BLaER1 treated with 17β-estradiol and CSF1 and Interleukin-3, amounts not matched to agents 10 nM and 100 nM (cell line): Measurements from ENCODE around the gene TMEM231.
A peak's percentile ranks its signal among the peaks of the same experiment; 100 is the strongest.
"Not testable (repeated sequence)": the region's sequence is repeated elsewhere in the genome, so short reads cannot be mapped to it uniquely, and the experiment has no call there.

Source experiments
- H3K27ac ChIP-seq, 11 experiments: shearing (Covaris generic); formaldehyde crosslinking; 2 replicates each; pipeline ENCODE4 v1.8.1; 2022
- H3K27me3 ChIP-seq, 11 experiments: shearing (Covaris generic); formaldehyde crosslinking; 2 replicates each; pipeline ENCODE4 v1.8.1; 2022
- H3K36me3 ChIP-seq, 11 experiments: shearing (Covaris generic); formaldehyde crosslinking; 2 replicates each; pipeline ENCODE4 v1.8.1; 2022
- H3K4me1 ChIP-seq, 10 experiments: shearing (Covaris generic); formaldehyde crosslinking; 2 replicates each; pipeline ENCODE4 v1.8.1; 2022
- H3K4me2 ChIP-seq, 11 experiments: shearing (Covaris generic); formaldehyde crosslinking; 2 replicates each; pipeline ENCODE4 v1.8.1; 2022
- H3K4me3 ChIP-seq, 10 experiments: shearing (Covaris generic); formaldehyde crosslinking; 2 replicates each; pipeline ENCODE4 v1.8.1; 2022
- H3K9ac ChIP-seq, 11 experiments: shearing (Covaris generic); formaldehyde crosslinking; 2 replicates each; pipeline ENCODE4 v1.8.1; 2022
- H3K9me3 ChIP-seq, 11 experiments: shearing (Covaris generic); formaldehyde crosslinking; replicated peaks in 1 of 11; 2 replicates each; pipeline ENCODE4 v1.8.1; 2022
- H4K20me1 ChIP-seq, 11 experiments: shearing (Covaris generic); formaldehyde crosslinking; 2 replicates each; pipeline ENCODE4 v1.8.1; 2022
- Cebpa-rat ChIP-seq, 11 experiments: shearing (Covaris generic); IDR thresholded peaks; 2 replicates each; pipeline ENCODE4 v1.8.1; 2022

TMEM231 gene

DNA sequence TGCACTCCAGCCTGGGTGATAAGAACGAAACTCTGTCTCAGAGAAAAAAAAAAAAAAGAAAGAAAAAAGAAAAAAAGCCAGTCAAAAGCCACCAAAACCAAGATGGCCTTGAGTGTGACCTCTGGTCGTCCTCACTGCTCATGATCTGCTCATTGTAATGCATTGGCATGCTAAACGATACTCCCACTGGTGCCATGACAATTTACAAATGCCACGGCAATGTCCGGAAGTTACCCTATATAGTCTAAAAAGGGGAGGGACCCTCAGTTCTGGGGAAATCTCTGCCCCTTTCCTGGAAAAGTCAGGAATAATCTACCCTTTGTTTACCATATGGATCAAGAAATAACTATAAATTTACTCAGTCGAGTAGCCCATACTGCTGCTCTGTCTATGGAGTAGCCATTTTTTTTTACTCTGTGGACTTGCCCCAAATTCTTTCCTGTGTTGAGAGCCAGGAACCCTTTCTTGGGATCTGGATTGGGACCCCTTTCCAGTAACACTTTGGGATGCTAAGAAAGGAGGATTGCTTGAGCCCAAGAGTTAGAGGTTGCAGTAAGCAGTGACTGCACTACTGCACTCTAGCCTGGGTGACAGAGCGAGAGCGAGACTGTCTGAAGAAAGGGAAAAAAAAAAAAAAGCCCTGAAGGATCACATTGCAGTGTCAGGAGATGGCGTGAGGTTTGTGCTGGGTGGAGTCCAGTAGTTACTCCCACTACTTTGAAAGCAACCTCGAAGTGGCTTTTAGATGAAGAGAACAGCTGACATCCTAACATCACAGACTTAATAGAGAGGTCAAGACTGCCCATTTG is 3.7 kb upstream of the TMEM231 start:
- no peaks in the 10 kb centered on the region for H3K36me3 ChIP-seq
- H3K4me2 ChIP-seq: no peak overlapping the region
- H3K27ac ChIP-seq: no peak overlapping the region
- peaks cover 0 to 6% (median under 1%) of the 10 kb centered on the region in 11 experiments; a peak in 6 of 22 replicates for H3K27me3 ChIP-seq
- H3K4me3 ChIP-seq: no peak overlapping the region
- H3K9me3 ChIP-seq: no peaks in the 10 kb centered on the region
- H3K4me1 ChIP-seq: peaks cover 12 to 24% (median 15%) of the 10 kb centered on the region in 10 experiments
- no peaks in the 10 kb centered on the region for H4K20me1 ChIP-seq
- no peak overlapping the region for H3K9ac ChIP-seq
- TF ChIP-seq Cebpa-rat (IDR thresholded peaks at IDR 0.05): no peak

DNA sequence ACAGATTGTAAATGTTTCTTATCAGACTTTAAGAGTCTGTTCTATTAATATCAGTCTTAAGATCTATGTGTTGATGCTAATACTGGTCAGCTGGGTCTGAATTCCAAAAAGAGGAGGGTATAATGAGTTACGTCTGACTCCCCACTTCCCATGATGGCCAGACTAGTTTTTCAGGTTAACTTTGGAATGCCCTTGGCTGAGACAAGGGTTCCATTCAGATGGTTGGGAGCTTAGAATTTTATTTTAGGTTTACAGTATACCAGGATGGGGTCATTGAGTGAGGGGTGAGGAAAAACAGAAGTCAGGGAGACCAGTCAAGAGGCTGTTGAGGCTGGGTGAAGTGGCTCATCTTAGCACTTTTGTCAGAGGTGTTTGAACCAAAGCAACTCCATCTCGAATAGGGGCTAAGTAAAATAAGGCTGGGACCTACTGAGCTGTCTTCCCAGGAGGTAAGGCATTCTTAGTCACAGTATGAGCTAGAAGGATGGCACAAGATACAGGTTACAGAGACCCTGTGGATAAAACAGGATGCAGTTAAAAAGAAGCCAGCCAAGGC is 2.9 kb upstream of the TMEM231 start:
- H3K4me3 ChIP-seq: no peak overlapping the region
- H3K27ac ChIP-seq: no peak overlapping the region
- no peaks in the 10 kb centered on the region for H4K20me1 ChIP-seq
- H3K4me1 ChIP-seq: peaks cover 8 to 23% (median 15%) of the 10 kb centered on the region in 10 experiments; a peak in 19 of 20 replicates
- no peak overlapping the region for H3K9ac ChIP-seq
- H3K36me3 ChIP-seq: no peaks in the 10 kb centered on the region
- H3K27me3 ChIP-seq: peaks cover 0 to 14% (median 6%) of the 10 kb centered on the region in 11 experiments; a peak in 7 of 22 replicates
- H3K4me2 ChIP-seq: no peak overlapping the region
- no peaks in the 10 kb centered on the region for H3K9me3 ChIP-seq
- TF ChIP-seq Cebpa-rat (IDR thresholded peaks at IDR 0.05): no peak

DNA sequence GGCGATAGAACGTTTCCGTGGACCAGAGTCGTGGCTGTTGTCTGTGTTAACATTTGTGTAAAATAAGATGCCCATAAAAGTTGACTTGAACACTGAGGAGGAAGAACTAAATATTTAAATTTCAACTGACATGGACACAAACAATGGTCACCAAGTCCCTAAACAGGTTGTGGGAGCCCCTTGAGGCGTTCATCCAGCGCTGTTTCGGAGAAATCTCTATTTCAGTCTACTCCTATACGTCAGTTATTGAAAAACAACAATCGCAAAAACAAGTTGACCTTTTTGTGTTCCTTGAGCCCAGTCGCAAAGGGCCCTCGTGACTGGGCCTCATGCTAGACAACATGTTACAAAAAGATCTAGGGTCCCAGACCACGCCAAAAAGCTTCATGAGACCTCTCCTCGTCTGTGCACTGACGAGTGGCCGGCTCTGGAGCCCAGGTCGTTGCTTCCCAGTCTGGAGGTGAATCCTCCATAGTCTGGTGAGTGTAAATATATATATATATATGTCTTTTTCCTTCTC is 439 bp upstream of the TMEM231 start:
- H3K27ac ChIP-seq: peak overlapping the region in 2 of 11 experiments; percentile 62 to 71; a peak in 2 of 22 replicates

DNA sequence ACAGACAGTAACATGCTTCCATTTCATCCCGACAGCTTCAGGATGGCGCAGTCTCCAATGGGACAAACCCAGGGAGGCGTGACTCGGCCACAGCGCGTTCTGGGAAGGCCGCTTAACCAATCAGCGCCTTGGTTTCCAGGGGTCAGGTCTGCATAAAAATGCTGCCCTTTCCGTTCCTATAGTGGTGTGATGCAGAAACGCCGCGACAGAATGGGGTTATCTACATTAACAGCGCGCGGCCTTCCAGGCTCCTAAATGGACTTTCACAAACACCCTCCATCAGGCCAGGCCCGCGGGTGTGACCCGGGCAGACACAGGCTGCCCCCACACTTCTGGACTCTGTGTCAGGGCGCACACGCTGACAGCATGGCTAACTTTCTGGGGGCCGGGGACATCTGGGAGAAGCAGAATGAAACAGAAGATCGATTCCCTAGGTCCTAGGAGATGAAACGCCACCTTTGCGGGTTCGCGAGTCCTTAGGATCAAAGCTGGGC is 792 bp downstream of the TMEM231 start:
- Histone ChIP-seq H4K20me1 (no peaks in the 10 kb centered on the region), H3K4me3 (peak overlapping the region; percentile 64 to 80 (median 72)), H3K9ac (peak overlapping the region; percentile 46 to 77 (median 73); a peak in 21 of 22 replicates), H3K9me3 (no peaks in the 10 kb centered on the region), H3K27me3 (peaks cover 0 to 15% (median 6%) of the 10 kb centered on the region in 11 experiments; a peak in 7 of 22 replicates), H3K36me3 (no peaks in the 10 kb centered on the region), H3K4me1 (peaks cover 13 to 37% (median 21%) of the 10 kb centered on the region in 10 experiments), H3K4me2 (peak overlapping the region; percentile 86 to 98 (median 94)), H3K27ac (peak overlapping the region in 9 of 11 experiments; percentile 17 to 71 (median 44); a peak in 14 of 22 replicates)
- TF ChIP-seq Cebpa-rat (IDR thresholded peaks at IDR 0.05): no peak

More for the DNA sequence above, 439 bp upstream of the TMEM231 start:
- peak overlapping the region; percentile 86 to 98 (median 94) for H3K4me2 ChIP-seq
- peaks cover 0 to 15% (median 6%) of the 10 kb centered on the region in 11 experiments; a peak in 7 of 22 replicates for H3K27me3 ChIP-seq
- H3K9me3 ChIP-seq: no peaks in the 10 kb centered on the region
- H4K20me1 ChIP-seq: no peaks in the 10 kb centered on the region
- TF ChIP-seq Cebpa-rat (IDR thresholded peaks at IDR 0.05): no peak
- peak overlapping the region; percentile 64 to 80 (median 72); a peak in 16 of 20 replicates for H3K4me3 ChIP-seq
- H3K4me1 ChIP-seq: peaks cover 8 to 30% (median 15%) of the 10 kb centered on the region in 10 experiments; a peak in 19 of 20 replicates
- peak overlapping the region in 6 of 11 experiments; percentile 64 to 77 (median 74); a peak in 11 of 22 replicates for H3K9ac ChIP-seq
- H3K36me3 ChIP-seq: no peaks in the 10 kb centered on the region

DNA sequence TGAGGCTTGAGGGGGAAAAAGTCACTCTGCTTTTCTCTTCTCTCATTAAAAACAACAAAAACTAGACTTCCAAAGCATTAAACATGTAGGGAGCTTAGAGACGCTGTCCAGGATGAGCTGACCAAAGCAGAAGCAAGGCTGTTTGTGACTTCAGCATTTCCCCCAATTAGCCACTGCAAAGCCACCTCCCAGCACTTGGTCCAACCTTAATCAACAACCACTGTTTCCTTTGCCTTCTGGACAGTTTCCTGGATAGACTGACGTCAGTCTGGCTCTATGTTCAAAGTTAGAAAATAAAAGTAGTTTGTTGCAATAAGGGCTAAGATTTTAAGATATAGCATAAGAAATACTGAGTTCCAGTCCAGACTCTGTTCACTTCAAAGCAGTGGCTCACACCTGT is 3.1 kb downstream of the TMEM231 start:
- TF ChIP-seq Cebpa-rat (IDR thresholded peaks at IDR 0.05): no peak
- peak overlapping the region in 4 of 11 experiments; percentile 2 to 20 (median 6); a peak in 3 of 22 replicates for H3K4me2 ChIP-seq
- no peak overlapping the region for H3K27ac ChIP-seq
- peaks cover 0 to 15% (median 6%) of the 10 kb centered on the region in 11 experiments; a peak in 7 of 22 replicates for H3K27me3 ChIP-seq
- H3K4me3 ChIP-seq: no peak overlapping the region
- no peaks in the 10 kb centered on the region for H3K36me3 ChIP-seq
- H3K9ac ChIP-seq: no peak overlapping the region
- peaks cover 21 to 48% (median 31%) of the 10 kb centered on the region in 10 experiments for H3K4me1 ChIP-seq
- H4K20me1 ChIP-seq: no peaks in the 10 kb centered on the region
- no peaks in the 10 kb centered on the region for H3K9me3 ChIP-seq

DNA sequence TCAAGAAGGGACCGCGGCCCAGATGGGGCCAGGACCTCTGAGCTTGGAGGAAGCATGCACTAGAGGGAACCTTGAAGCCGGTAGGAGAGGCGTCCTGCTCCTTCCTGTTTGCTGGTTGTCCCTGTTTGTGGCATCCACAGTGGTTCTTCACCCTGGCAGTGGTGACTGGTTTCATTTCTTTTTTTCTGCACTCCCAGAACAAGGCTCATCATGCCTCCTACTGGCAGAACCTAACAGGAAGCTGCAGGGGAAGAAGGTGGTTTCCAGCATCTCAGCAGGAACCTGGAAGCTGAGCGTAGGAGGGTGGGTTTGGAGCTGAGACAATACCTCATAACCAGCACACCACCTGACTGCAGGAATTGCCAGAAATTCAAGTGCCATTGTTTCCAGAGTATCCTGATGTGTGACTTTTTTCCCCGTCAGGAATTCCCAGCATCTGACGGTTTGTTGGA is 5.8 kb downstream of the TMEM231 start:
- no peak overlapping the region for H3K9ac ChIP-seq
- H3K36me3 ChIP-seq: no peaks in the 10 kb centered on the region
- peaks cover 15 to 38% (median 23%) of the 10 kb centered on the region in 10 experiments for H3K4me1 ChIP-seq
- no peak for TF ChIP-seq Cebpa-rat (IDR thresholded peaks at IDR 0.05)
- H3K27ac ChIP-seq: peak overlapping the region in 2 of 11 experiments; percentile 15 to 25; a peak in 1 of 22 replicates
- no peaks in the 10 kb centered on the region for H3K9me3 ChIP-seq
- H4K20me1 ChIP-seq: no peaks in the 10 kb centered on the region
- H3K4me2 ChIP-seq: peak overlapping the region; percentile 29 to 82 (median 47); a peak in 21 of 22 replicates
- H3K4me3 ChIP-seq: no peak overlapping the region
- H3K27me3 ChIP-seq: peaks cover 0 to 15% (median 6%) of the 10 kb centered on the region in 11 experiments; a peak in 7 of 22 replicates

DNA sequence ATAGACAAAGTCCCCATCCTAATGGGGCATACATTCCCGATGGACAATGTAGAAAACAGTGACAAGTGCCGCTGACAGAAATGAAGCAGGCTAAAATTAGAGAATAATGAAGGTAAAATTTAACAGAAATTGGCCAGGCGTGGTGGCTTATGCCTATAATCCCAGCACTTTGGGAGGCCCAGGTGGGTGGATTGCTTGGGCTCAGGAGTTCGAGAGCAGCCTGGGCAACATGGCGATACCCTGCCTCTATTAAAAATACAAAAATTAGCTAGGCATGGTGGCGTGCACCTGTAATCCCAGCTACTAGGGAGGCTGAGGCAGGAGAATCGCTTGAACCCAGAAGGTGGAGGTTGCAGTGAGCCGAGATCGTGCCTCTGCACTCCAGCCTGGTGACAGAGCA is 7.6 kb downstream of the TMEM231 start:
- H3K4me1 ChIP-seq: peaks cover 13 to 26% (median 15%) of the 10 kb centered on the region in 10 experiments
- not testable (repeated sequence) for H3K27ac ChIP-seq, H3K4me3 ChIP-seq, H3K9ac ChIP-seq, H3K4me2 ChIP-seq, H3K36me3 ChIP-seq, H3K9me3 ChIP-seq, H3K27me3 ChIP-seq, H4K20me1 ChIP-seq

DNA sequence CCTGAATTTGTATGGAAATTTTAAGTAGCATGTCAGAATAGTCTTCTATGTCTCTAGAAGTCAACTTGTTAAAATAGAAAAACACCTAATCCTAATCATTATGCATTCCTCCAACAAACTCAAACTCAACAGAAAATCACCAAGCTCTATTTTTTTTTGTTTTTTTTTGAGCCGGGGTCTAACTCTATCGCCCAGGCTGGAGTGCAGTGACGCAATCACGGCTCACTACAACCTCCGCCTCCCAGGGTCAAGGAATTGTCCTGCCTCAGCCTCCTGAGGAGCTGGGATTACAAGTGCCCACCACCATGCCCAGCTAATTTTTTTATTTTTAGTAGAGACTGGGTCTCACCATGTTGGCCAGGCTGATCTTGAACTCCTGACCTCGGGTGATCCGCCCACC is 9.8 kb downstream of the TMEM231 start:
- Histone ChIP-seq H3K9me3 (no peaks in the 10 kb centered on the region), H3K36me3 (peaks cover 0 to 16% (median 0%) of the 10 kb centered on the region in 11 experiments; a peak in 8 of 22 replicates), H3K4me2 (no peak overlapping the region), H3K4me3 (no peak overlapping the region), H4K20me1 (no peaks in the 10 kb centered on the region), H3K4me1 (peaks cover 12 to 18% (median 15%) of the 10 kb centered on the region in 10 experiments), H3K27me3 (no peaks in the 10 kb centered on the region), H3K27ac (no peak overlapping the region), H3K9ac (no peak overlapping the region)
- TF ChIP-seq Cebpa-rat (IDR thresholded peaks at IDR 0.05): 0 out of 22 replicates have a peak, but pooled peaks of 1 of the 11 experiments have one; percentile 20

DNA sequence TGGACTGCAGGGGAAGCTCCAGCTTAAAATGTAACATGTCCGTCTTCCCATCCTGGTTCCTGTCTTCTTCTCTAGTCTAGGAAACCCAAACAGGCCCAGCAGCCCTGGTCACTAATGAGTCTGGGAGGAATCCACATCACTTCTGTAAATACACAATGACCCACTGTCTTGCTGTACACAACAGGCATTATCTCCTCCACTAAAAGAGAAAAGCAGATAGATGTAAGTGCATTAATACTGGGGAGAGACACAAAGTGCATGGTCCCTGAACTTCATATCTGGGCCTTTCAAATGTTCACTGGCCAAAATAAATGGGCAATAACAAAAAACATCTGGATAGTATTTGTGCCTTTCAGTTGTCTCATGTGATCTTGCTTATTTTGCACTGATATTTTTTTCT is 10.2 kb downstream of the TMEM231 start:
- H3K36me3 ChIP-seq: peaks cover 0 to 20% (median 0%) of the 10 kb centered on the region in 11 experiments; a peak in 8 of 22 replicates
- H3K27me3 ChIP-seq, H4K20me1 ChIP-seq, H3K9me3 ChIP-seq, H3K4me3 ChIP-seq, H3K4me2 ChIP-seq, H3K27ac ChIP-seq, H3K9ac ChIP-seq: not testable (repeated sequence)
- peaks cover 12 to 18% (median 15%) of the 10 kb centered on the region in 10 experiments for H3K4me1 ChIP-seq

DNA sequence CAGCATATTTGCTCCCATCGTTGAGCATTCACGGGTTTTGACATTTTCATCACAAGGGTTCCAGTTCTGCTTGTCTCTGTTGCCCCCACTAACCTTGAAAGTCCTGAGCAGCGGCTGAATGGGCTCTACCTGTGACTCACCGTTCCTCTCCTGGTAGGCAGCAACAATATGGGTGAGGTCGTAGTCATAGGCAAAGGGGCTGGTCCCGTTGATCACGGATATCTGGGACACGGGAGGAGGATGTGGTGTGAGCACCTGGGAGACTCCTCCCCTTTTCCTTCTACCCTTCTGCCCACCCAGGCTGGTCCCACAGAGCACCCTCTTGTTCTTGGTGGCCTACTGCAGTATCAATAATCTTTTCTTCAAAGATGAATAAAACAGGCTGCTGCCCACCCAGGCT is 13.6 kb downstream of the TMEM231 start:
- not testable (repeated sequence) for H3K9me3 ChIP-seq, H3K4me2 ChIP-seq, H3K4me3 ChIP-seq, H3K27ac ChIP-seq, H3K9ac ChIP-seq, H4K20me1 ChIP-seq, H3K4me1 ChIP-seq, H3K27me3 ChIP-seq
- peaks cover 0 to 25% (median 0%) of the 10 kb centered on the region in 11 experiments; a peak in 8 of 22 replicates for H3K36me3 ChIP-seq
